Measurements from ENCODE around the gene IQSEC1. TPM values are rescaled to one million over a fixed set of nuclear protein-coding genes. Genes with fewer than 3 reads are reported as not detected.

Gene IQSEC1
- polyA plus RNA-seq, 2 of the 4 experiments (the other 2 are of a cell fraction) = 3.7 to 10.7 TPM

GRCh38 chr3:13053420-13053819 lies 19.8 kb downstream of the IQSEC1 start:
- DNase-seq (ENCODE audit: low read depth in 1 of 2, low spot score in 1 of 2) (no peak), FAIRE-seq (no peak), ATAC-seq (no peak)
- Histone ChIP-seq H3K9me3 (no peaks in the 10 kb centered on the region), H3K4me3 (no peak overlapping the region), H3K27ac (no peak overlapping the region), H3K4me2 (no peak overlapping the region), H3K4me1 (no peaks in the 10 kb centered on the region)
- 60% methylated on average over 8 of the region's 8 CpGs for WGBS (ENCODE audit: missing lambda C conversion rate)
- ChIA-PET POLR2A (no interaction called here), CTCF (interaction anchor here (0.5 to 1.1 kb wide), 2 partner anchors 41 to 951 kb away, joined by 3 read pairs; no protein-coding TSS in a partner anchor)
- no peak for TF ChIP-seq HOXA7 (CRISPR knock-in tag; IDR thresholded peaks at IDR 0.05)
- TF ChIP-seq NPAS2 (CRISPR knock-in tag; IDR thresholded peaks at IDR 0.05; ENCODE audit: borderline replicate concordance) = no peak
- no peak for TF ChIP-seq USF2 (IDR thresholded peaks at IDR 0.05)
- TF ChIP-seq RNF2 (IDR thresholded peaks at IDR 0.05; ENCODE audit: borderline replicate concordance, low read depth) = no peak
- TF ChIP-seq EHF (CRISPR knock-in tag; IDR thresholded peaks at IDR 0.05) = no peak
- TF ChIP-seq HEYL (CRISPR knock-in tag; IDR thresholded peaks at IDR 0.05) = no peak
- TF ChIP-seq ZFP36 (IDR thresholded peaks at IDR 0.05; ENCODE audit: borderline replicate concordance, partially characterized antibody) = no peak
- TF ChIP-seq ZC3H11A (IDR thresholded peaks at IDR 0.05) = no peak
- TF ChIP-seq FOSL2 (IDR thresholded peaks at IDR 0.05) = no peak
- TF ChIP-seq FOSL2 (CRISPR knock-in tag; IDR thresholded peaks at IDR 0.05) = no peak
- no peak for TF ChIP-seq CHD2 (IDR thresholded peaks at IDR 0.05; ENCODE audit: low read length, partially characterized antibody)
- no peak for TF ChIP-seq TP53 (CRISPR knock-in tag; IDR thresholded peaks at IDR 0.05)
- no peak for TF ChIP-seq GATA3 (IDR thresholded peaks at IDR 0.05; ENCODE audit: borderline replicate concordance)

- no peak for FAIRE-seq
- no peak for DNase-seq (ENCODE audit: low read depth in 1 of 2, low spot score in 1 of 2)
- no peak overlapping the region for H3K4me3 ChIP-seq
- H3K27ac ChIP-seq = no peak overlapping the region
- ChIA-PET POLR2A (no interaction called here), CTCF (no interaction called here)
- H3K9me3 ChIP-seq = no peaks in the 10 kb centered on the region
- WGBS (ENCODE audit: missing lambda C conversion rate) = 79% methylated on average over 16 of the region's 16 CpGs
- H3K4me1 ChIP-seq = no peaks in the 10 kb centered on the region
- H3K4me2 ChIP-seq = no peak overlapping the region
- TF ChIP-seq CBX2 (IDR thresholded peaks at IDR 0.05; ENCODE audit: borderline replicate concordance, low read depth) (no peak), SMC3 (IDR thresholded peaks at IDR 0.05) (no peak), MYC (IDR thresholded peaks at IDR 0.05; ENCODE audit: borderline replicate concordance, low read length) (no peak), MAX (IDR thresholded peaks at IDR 0.05) (no peak), FOSL2 (IDR thresholded peaks at IDR 0.05) (no peak), FOSL2 (CRISPR knock-in tag; IDR thresholded peaks at IDR 0.05) (no peak), CEBPB (IDR thresholded peaks at IDR 0.05) (no peak), ZFP36 (IDR thresholded peaks at IDR 0.05; ENCODE audit: borderline replicate concordance, partially characterized antibody) (no peak), RAD21 (conservative IDR thresholded peaks at IDR 0.05 in 1 of 2, IDR thresholded peaks at IDR 0.05 in 1 of 2) (no peak), CHD2 (IDR thresholded peaks at IDR 0.05; ENCODE audit: low read length, partially characterized antibody) (no peak), POLR2AphosphoS2 (conservative IDR thresholded peaks at IDR 0.05; ENCODE audit: low read length) (no peak), MAZ (IDR thresholded peaks at IDR 0.05; ENCODE audit: borderline replicate concordance, low read depth, low read length) (no peak), HEYL (CRISPR knock-in tag; IDR thresholded peaks at IDR 0.05) (no peak), BHLHE40 (IDR thresholded peaks at IDR 0.05; ENCODE audit: low read depth, low read length) (no peak), HOXB13 (CRISPR knock-in tag; IDR thresholded peaks at IDR 0.05; ENCODE audit: low read depth) (no peak), MAFK (IDR thresholded peaks at IDR 0.05; ENCODE audit: partially characterized antibody) (no peak), HOXA7 (CRISPR knock-in tag; IDR thresholded peaks at IDR 0.05) (no peak), CTCF (IDR thresholded peaks at IDR 0.05) (no peak), JUN (IDR thresholded peaks at IDR 0.05) (no peak)
- ATAC-seq = no peak
Observed at GRCh38 chr3:13052191-13052820, 20.9 kb downstream of the IQSEC1 start.

Measured in A549 (cell line).